Left ventricle myocardium superior (tissue), 1 donor: ENCODE results near the gene DMAC2. TPM values are rescaled to one million over a fixed set of nuclear protein-coding genes. Genes with fewer than 3 reads are reported as not detected.

Source experiments
- ATAC-seq: fragments of 200-7000 bp; cut with Tn5 transposase; one replicate; pipeline ENCODE4 v1.9.1; 2020; ENCODE audit warnings: mild to moderate bottlenecking, moderate library complexity
- DNase-seq: peaks from one replicate; pipeline ENCODE4 v3.0.0-alpha.2; 2020
- intact Hi-C: fragments of 100-400 bp; cut with micrococcal nuclease; formaldehyde crosslinking; loops from one replicate; pipeline ENCODE4 v1.11.0; 2022
- total RNA-seq: library from RNA; stranded (reverse); fragmentation: NEBNext Ultra II Directional; extraction: Animal tissue kit (Norgen Biotek cat#: 25700); gene quantifications from one replicate; pipeline ENCODE4 v1.2.1, GENCODE V29; 2021
- donor health status: DM: no; HTN: yes; CAD: no; lungs with severe emphysema.

Gene DMAC2
- total RNA-seq, 1 donor from 2014 or later, result 111 TPM

DNA sequence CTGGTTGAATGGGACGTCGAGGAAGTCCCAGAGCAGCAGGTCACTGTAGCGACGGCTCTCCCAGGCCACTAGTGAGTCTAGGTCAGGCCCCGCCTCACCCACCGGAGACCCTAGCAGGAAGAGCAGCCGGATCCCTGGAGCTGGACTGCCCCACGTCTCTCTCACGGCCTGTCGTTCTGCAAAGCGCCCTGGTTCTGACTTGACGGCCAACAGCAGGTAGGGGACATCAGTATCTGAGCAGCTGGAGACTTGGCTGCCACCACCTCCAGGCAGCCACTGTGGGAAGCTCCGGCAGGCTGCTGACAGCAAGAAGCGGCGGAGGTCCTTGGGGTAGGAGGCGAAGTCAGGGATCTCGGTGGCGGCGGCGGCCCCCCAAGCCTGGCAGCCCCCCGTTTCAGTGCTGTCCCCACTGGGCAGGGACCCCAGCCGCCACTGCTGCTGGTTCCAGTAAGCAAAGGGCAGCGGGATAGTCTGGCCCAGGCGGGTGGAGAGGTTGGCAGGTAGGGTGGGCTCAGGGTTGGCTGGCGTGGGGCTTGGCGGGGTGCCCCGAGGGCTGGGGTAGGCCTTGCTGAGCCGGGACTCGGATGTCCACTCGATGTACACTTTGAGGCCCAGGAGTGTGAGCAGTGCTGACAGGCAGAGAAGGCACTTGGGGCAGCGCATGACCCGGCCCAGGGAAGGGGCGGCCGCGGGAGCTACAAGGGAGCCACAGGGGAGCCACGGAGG, 13.4 kb downstream of the DMAC2 start:
- peak; percentile 53 for DNase-seq
- peak; percentile 25 for ATAC-seq
- intact Hi-C loops, result no loop called here

DNA sequence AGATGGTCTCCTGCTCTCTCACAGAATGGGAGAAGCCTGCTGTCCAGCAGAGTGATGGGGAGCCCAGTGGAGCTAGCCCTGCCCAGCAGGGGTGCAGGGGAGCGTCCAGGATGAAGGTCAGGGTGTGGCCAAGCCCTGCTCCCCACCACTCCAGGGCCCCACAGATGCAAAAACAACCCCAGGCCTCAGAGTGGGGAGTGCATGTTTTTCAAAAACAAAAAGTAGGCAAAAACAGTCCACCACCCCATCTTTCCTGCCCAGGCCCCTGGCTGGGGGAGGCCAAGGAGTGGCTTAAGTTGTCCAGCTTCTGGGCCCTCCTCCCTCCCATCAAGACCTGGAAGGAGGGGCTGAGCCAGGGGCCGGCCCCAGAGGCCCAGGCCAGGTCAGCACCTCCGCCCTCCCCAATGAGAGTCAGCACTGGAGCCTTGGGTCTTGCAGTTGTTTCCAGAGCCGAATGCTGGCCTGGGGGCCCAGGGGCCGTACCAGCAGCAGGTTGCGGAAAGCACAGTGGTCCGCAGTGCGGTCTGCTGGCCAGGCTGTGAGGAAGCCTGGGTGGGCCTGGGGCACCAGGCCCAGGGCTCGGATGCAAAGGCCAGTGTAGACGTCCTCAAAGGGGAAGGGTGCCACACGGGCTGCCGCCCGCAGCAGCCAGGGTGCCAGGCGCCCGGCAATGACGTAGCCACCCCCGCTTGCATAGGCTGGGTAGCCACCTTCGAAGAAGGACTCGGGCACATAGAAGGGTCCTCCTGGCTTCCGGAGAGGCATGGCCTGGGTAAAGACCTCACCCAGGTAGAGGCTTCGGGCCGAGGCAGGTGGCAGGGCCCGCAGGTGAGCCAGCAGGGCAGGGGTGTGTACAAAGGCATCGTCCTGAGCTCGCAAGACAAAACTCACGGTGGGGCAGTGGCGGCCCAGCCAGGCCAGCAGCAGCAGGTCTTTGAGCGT, 14.3 kb downstream of the DMAC2 start:
- ATAC-seq (no peak), DNase-seq (no peak)
- intact Hi-C loops, result no loop called here

- intact Hi-C loops, result no loop called here
- DNase-seq, result no peak
- ATAC-seq, result no peak
These were observed 15.2 kb downstream of the DMAC2 start for GRCh38 chr19:41424335-41425173.

GRCh38 chr19:41422955-41423354, 16.8 kb downstream of the DMAC2 start:
- ATAC-seq (no peak), DNase-seq (no peak)
- intact Hi-C loops, result no loop called here

- intact Hi-C loops, result no loop called here
- peak; percentile 49 for DNase-seq
- ATAC-seq, result peak; percentile 12
These were observed 17.3 kb downstream of the DMAC2 start for GRCh38 chr19:41422456-41422855.

- intact Hi-C loops, result no loop called here
- no peak for ATAC-seq
- no peak for DNase-seq
These were observed 17.7 kb downstream of the DMAC2 start for GRCh38 chr19:41421973-41422372.

DNA sequence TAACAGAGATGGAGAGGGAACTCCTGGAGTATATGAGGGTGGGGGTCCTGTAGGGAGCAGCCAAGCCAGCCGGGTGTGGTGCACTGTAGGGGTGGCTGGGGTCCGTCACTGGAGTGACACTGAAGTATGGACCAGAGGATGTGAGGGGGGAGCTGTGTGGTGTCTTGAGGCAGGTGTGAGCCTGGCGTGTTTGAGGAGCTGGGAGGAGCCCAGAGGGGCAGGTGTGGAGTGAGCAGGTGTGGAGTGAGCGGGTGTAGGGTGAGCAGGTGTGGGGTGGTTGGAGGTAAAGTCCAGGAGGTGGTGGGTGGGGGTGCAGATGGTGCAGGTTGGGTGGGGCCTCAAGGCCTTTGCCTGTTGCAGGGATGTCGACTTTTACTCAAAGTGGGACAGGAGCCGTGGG, 18.4 kb downstream of the DMAC2 start:
- no peak for ATAC-seq
- DNase-seq, result no peak
- intact Hi-C loops, result no loop called here

GRCh38 chr19:41420101-41420880, 19.4 kb downstream of the DMAC2 start:
- intact Hi-C loops, result no loop called here
- ATAC-seq, result peak; percentile 8
- no peak for DNase-seq

DNA sequence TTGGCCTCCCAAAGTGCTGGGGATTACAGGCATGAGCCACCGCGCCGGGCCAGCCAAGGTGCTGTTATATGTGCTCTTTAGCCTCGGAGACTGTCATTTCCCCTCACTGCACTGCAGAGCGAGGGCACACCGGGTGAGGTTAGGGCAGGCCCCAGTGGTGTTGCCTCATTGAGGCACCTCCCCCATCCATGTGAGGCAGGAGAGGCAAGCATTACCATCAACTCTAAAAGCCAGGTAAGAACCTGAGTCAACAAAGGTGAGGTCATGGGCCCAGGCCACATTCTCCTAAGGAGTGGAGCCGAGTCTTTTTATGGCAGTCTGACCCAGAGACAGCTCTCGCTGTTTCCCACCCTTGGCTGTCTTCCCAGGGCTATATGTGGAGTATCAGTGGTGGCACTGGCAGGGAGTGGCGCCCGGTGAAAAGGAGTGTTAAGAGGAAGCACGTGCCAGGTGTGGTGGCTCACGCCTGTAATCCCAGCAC, 23.5 kb downstream of the DMAC2 start:
- ATAC-seq, result no peak
- intact Hi-C loops, result no loop called here
- DNase-seq, result no peak

DNA sequence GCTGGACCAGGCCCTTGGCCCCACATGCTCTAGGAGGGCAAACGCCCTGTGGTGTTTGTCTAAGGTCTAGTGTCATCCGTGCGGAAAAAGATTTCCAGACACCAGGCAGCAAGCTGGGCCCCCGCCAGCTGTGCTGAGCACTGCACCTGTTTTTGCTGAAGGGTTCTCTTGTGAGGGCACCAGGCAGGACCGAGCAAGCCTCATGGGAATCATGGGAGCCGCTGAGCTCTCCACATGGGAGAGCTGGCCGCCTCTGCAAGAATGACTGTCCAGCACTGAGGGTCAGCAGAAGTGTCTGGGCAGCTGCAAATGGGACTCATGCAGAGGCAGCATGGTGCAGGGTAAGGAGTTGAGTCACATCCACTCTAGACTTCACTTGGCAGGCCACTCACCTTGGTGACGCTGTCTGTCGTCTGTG, 24.5 kb downstream of the DMAC2 start:
- DNase-seq (no peak), ATAC-seq (no peak)
- intact Hi-C loops, result no loop called here

GRCh38 chr19:41414461-41414860, 25.3 kb downstream of the DMAC2 start:
- intact Hi-C loops, result no loop called here
- DNase-seq, result no peak
- ATAC-seq, result no peak

DNA sequence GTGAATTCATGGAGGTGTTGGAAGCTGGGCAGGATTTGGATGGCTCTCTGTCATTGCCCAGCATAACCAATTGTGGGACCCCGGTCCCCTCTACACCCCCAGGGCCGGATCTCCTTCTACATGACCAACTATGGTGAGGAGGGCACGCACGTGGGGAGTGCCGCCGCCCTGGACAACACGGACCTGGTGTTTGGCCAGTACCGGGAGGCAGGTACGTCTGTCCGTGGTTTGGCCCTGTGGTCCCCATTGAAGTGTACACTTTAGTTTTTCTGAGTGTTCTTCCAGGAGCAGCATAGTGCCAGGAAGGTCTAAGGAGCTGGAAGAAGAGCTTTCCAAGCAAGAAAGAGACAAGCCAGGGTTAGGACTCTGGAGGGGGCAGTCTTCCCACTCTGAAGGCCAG, 25.8 kb downstream of the DMAC2 start:
- ATAC-seq (no peak), DNase-seq (no peak)
- intact Hi-C loops, result no loop called here

- DNase-seq (no peak), ATAC-seq (no peak)
- intact Hi-C loops, result no loop called here
These were observed 26.8 kb downstream of the DMAC2 start for GRCh38 chr19:41412953-41413352.

- DNase-seq (peak; percentile 87), ATAC-seq (peak; percentile 82)
- intact Hi-C loops, result no loop called here
These were observed 27.8 kb downstream of the DMAC2 start for GRCh38 chr19:41411968-41412265.

- intact Hi-C loops, result no loop called here
- peak; percentile 8 for ATAC-seq
- DNase-seq, result no peak
These were observed 28.4 kb downstream of the DMAC2 start for GRCh38 chr19:41411100-41411967.

GRCh38 chr19:41410336-41411054, 29.2 kb downstream of the DMAC2 start:
- intact Hi-C loops, result no loop called here
- DNase-seq (no peak), ATAC-seq (no peak)

DNA sequence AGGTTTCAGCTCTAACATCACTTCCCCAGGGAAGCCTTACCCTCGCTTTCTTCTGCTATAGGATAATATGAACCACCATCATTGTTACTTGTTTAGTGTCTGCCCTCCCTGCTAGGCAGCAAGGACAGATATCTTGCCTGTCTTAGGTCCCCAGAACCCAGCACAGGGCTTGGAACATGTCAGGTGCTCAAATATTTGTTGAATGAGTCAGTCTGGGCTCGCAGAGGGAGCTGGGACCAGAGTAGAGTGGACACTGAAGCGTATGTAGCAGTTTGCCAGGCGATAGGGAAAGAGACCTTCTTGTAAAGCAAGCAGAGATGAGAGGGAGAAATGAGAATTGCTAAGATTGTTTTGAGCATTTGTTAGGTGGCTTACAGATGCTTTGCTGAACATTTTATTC, 30.4 kb downstream of the DMAC2 start:
- intact Hi-C loops, result no loop called here
- ATAC-seq, result peak; percentile 78
- no peak for DNase-seq
